Measurements from ENCODE around the gene IGSF3.

GRCh38 chr1:116680752-116681151, 13.2 kb upstream of the IGSF3 start:
- TF ChIP-seq ZNF70 (CRISPR knock-in tag; IDR thresholded peaks at IDR 0.05) (no peak), OSR1 (CRISPR knock-in tag; IDR thresholded peaks at IDR 0.05) (no peak), ESRRG (CRISPR knock-in tag; IDR thresholded peaks at IDR 0.05) (no peak), ZC3H10 (CRISPR knock-in tag; IDR thresholded peaks at IDR 0.05) (no peak), ZNF8 (CRISPR knock-in tag; IDR thresholded peaks at IDR 0.05) (no peak), ZFP3 (CRISPR knock-in tag; IDR thresholded peaks at IDR 0.05) (no peak)
- TF ChIP-seq, protein P1, sequence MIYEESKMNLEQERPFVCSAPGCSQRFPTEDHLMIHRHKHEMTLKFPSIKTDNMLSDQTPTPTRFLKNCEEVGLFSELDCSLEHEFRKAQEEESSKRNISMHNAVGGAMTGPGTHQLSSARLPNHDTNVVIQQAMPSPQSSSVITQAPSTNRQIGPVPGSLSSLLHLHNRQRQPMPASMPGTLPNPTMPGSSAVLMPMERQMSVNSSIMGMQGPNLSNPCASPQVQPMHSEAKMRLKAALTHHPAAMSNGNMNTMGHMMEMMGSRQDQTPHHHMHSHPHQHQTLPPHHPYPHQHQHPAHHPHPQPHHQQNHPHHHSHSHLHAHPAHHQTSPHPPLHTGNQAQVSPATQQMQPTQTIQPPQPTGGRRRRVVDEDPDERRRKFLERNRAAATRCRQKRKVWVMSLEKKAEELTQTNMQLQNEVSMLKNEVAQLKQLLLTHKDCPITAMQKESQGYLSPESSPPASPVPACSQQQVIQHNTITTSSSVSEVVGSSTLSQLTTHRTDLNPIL (CRISPR knock-in tag; IDR thresholded peaks at IDR 0.05; ENCODE audit: low read depth), result no peak
- TF ChIP-seq, protein P2, sequence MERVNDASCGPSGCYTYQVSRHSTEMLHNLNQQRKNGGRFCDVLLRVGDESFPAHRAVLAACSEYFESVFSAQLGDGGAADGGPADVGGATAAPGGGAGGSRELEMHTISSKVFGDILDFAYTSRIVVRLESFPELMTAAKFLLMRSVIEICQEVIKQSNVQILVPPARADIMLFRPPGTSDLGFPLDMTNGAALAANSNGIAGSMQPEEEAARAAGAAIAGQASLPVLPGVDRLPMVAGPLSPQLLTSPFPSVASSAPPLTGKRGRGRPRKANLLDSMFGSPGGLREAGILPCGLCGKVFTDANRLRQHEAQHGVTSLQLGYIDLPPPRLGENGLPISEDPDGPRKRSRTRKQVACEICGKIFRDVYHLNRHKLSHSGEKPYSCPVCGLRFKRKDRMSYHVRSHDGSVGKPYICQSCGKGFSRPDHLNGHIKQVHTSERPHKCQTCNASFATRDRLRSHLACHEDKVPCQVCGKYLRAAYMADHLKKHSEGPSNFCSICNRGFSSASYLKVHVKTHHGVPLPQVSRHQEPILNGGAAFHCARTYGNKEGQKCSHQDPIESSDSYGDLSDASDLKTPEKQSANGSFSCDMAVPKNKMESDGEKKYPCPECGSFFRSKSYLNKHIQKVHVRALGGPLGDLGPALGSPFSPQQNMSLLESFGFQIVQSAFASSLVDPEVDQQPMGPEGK (CRISPR knock-in tag; IDR thresholded peaks at IDR 0.05; ENCODE audit: borderline replicate concordance), result no peak

Measured in SK-N-SH treated with all-trans-retinoic acid at 6 μM for 48 hours (cell line).